G401.6 (cell line): ENCODE data around the gene CDH26.

ENCODE experiments used
- FAIRE-seq: peaks from 2 replicates; lab custom pipeline; 2012; peaks lifted over from hg19 to GRCh38; lab: Jason Lieb, UNC

The CDH26 gene

GRCh38 chr20:60063739-60064380 lies 105.6 kb downstream of the CDH26 start:
- no peak for FAIRE-seq
